Airway epithelial cell (primary cell): ENCODE data around the gene RBX1. TPM values are rescaled to one million over a fixed set of nuclear protein-coding genes. Genes with fewer than 3 reads are reported as not detected.

Experiments
- total RNA-seq: library from RNA; depleted of rRNA; stranded (reverse); fragments of >200 nt; gene quantifications from 2 replicates; pipeline ENCODE4 v1.2.3, GENCODE V29; 2015

The RBX1 gene
- 67.3 and 71.2 TPM in 2 replicates for total RNA-seq

GRCh38 chr22:40950962-40951794 lies at the start of gene RBX1:
TSS of gene RBX1 (plus strand) at chr22:40951378. CDS start at chr22:40951399, 21 bp downstream.

Other genes with a start within 250 kb of the RBX1 start
- gene SLC25A17, start 132.0 kb upstream of the RBX1 start, total RNA-seq = 12.4 and 20.1 TPM in 2 replicates
- 118 and 130 TPM in 2 replicates for gene ST13, start 94.7 kb upstream of the RBX1 start, total RNA-seq
- gene XPNPEP3, start 94.2 kb upstream of the RBX1 start, total RNA-seq = 7.2 and 11.4 TPM in 2 replicates
- not detected in 2 replicates for gene DNAJB7, start 89.3 kb upstream of the RBX1 start, total RNA-seq
- gene EP300, start 141.2 kb downstream of the RBX1 start, total RNA-seq = 12.6 and 25.5 TPM in 2 replicates